ENCODE results near the gene RPAP2. TPM values are rescaled to one million over a fixed set of nuclear protein-coding genes. Genes with fewer than 3 reads are reported as not detected.

Gene RPAP2
- total and polyA plus RNA-seq, 2 donors (not counting 3 experiments of a cell fraction or from before 2014, with no cell fraction given) = 4.3 to 24.9 TPM

- Histone ChIP-seq H2AFZ (ENCODE audit: low read depth, low read length) (no peak overlapping the region), H3K79me2 (ENCODE audit: control insufficient read depth, insufficient read depth, low read length) (no peaks in the 10 kb centered on the region), H3K27me3 (ENCODE audit: control insufficient read depth in 2 of 2, insufficient read depth in 2 of 2, low read length in 2 of 2) (no peaks in the 10 kb centered on the region), H3K9me3 (replicated peaks; ENCODE audit: control insufficient read depth, insufficient read depth, low read length) (no peaks in the 10 kb centered on the region), H3K27ac (ENCODE audit: insufficient read depth, low read depth, low read length) (no peak overlapping the region), H3K4me3 (replicated peaks in 1 of 3; ENCODE audit: insufficient read depth in 1 of 3, low read depth in 1 of 3, low read length in 3 of 3) (no peak overlapping the region), H3K9me1 (replicated peaks; ENCODE audit: control insufficient read depth, extremely low read depth, insufficient read depth, low read length) (no peaks in the 10 kb centered on the region), H3K4me2 (ENCODE audit: insufficient read depth, low read length) (no peak overlapping the region), H3K4me1 (ENCODE audit: control insufficient read depth, extremely low read depth, insufficient read depth, low read length) (no peaks in the 10 kb centered on the region), H3K36me3 (ENCODE audit: control insufficient read depth in 2 of 2, extremely low read depth in 1 of 2, insufficient read depth in 2 of 2, low read length in 2 of 2) (peaks cover 0 to 3% of the 10 kb centered on the region in 2 experiments), H3K9ac (replicated peaks; ENCODE audit: extremely low read depth, insufficient read depth, low read length) (no peak overlapping the region), H4K20me1 (replicated peaks; ENCODE audit: control insufficient read depth, extremely low read depth, insufficient read depth, low read length) (no peaks in the 10 kb centered on the region)
- no peak for DNase-seq (ENCODE audit: low read depth, low spot score)
- intact Hi-C loops (cut with micrococcal nuclease) = no loop called here
- no TSS peak for BruUV-seq (replicated peaks)
- TF ChIP-seq EZH2 (IDR thresholded peaks at IDR 0.05; ENCODE audit: borderline replicate concordance, low read depth, low read length, severe bottlenecking) (no peak), JUN (IDR thresholded peaks at IDR 0.05; ENCODE audit: borderline replicate concordance, insufficient read depth, insufficient read length, low read depth) (no peak), CTCF (IDR thresholded peaks at IDR 0.05; ENCODE audit: extremely low read depth in 1 of 2, insufficient read depth in 1 of 2, low read depth in 1 of 2, low read length in 2 of 2) (no peak), FOS (IDR thresholded peaks at IDR 0.05; ENCODE audit: borderline replicate concordance, insufficient read depth, low read length) (no peak), GATA2 (IDR thresholded peaks at IDR 0.05; ENCODE audit: insufficient read depth, insufficient read length, low read depth, low read length) (no peak), POLR2AphosphoS5 (IDR thresholded peaks at IDR 0.05; ENCODE audit: insufficient read depth, low read depth, low read length) (no peak), POLR2A (IDR thresholded peaks at IDR 0.05; ENCODE audit: low read depth, low read length) (no peak), MYC (IDR thresholded peaks at IDR 0.05; ENCODE audit: low read depth, low read length) (no peak), MAX (IDR thresholded peaks at IDR 0.05; ENCODE audit: insufficient read depth, insufficient read length) (no peak)
- dilution Hi-C loops (cut with MboI; ENCODE audit: extremely low pct_ligation_motif_present, low sequenced_read_pairs) = no loop called here
- FAIRE-seq = no peak
- CTCF ChIA-PET = no interaction called here
- POLR2A ChIA-PET = no interaction called here
These were observed 64.1 kb downstream of the RPAP2 start for GRCh38 chr1:92362970-92363369.

Data from endothelial cell of umbilical vein (primary cell).